Activated naive CD4-positive, alpha-beta T cell (primary cell): Measurements from ENCODE around the gene PDHB.

Experiments
- DNase-seq, 4 experiments: peaks; one replicate each; lab custom pipeline; 2025; lab: John Stamatoyannopoulos, UW

PDHB gene

GRCh38 chr3:58403513-58404109 is 30.0 kb downstream of the PDHB start:
- DNase-seq: no peak

- no peak for DNase-seq
Measured at GRCh38 chr3:58398669-58399333, 34.8 kb downstream of the PDHB start.

- no peak for DNase-seq
Measured at GRCh38 chr3:58394339-58394738, 39.3 kb downstream of the PDHB start.

GRCh38 chr3:58392181-58392580 is 41.5 kb downstream of the PDHB start:
- no peak for DNase-seq

- DNase-seq: no peak
Measured at GRCh38 chr3:58391156-58391865, 42.3 kb downstream of the PDHB start.

- DNase-seq: no peak
Measured at GRCh38 chr3:58388550-58389091, 45.0 kb downstream of the PDHB start.

- DNase-seq: no peak
Measured at GRCh38 chr3:58387650-58388546, 45.7 kb downstream of the PDHB start.

GRCh38 chr3:58386626-58387365 is 46.8 kb downstream of the PDHB start:
- no peak for DNase-seq

- no peak for DNase-seq
Measured at GRCh38 chr3:58384381-58385090, 49.1 kb downstream of the PDHB start.

GRCh38 chr3:58383904-58384303 is 49.7 kb downstream of the PDHB start:
- DNase-seq: no peak

- DNase-seq: no peak
Measured at GRCh38 chr3:58383476-58383875, 50.2 kb downstream of the PDHB start.

- no peak for DNase-seq
Measured at GRCh38 chr3:58379351-58380073, 54.1 kb downstream of the PDHB start.

GRCh38 chr3:58377750-58378149 is 55.9 kb downstream of the PDHB start:
- DNase-seq: no peak
